Non-pigmented ciliary epithelial cell (primary cell): ENCODE measurements around the gene MAPK7.
A peak's percentile ranks its signal among the peaks of the same experiment; 100 is the strongest.
"Not testable (repeated sequence)": the region's sequence is repeated elsewhere in the genome, so short reads cannot be mapped to it uniquely, and the experiment has no call there.

ENCODE experiments used
- DNase-seq: peaks from one replicate; pipeline ENCODE4 v3.0.0-alpha.2; 2010; ENCODE audit warnings: low read depth

The MAPK7 gene

GRCh38 chr17:19343256-19343630 is 35.1 kb upstream of the MAPK7 start:
- DNase-seq, result no peak

- DNase-seq, result no peak
These were observed 34.6 kb upstream of the MAPK7 start for GRCh38 chr17:19343671-19344151.

GRCh38 chr17:19344311-19345066 is 33.8 kb upstream of the MAPK7 start:
- DNase-seq, result no peak

- DNase-seq, result no peak
These were observed 33.2 kb upstream of the MAPK7 start for GRCh38 chr17:19345067-19345460.

DNA sequence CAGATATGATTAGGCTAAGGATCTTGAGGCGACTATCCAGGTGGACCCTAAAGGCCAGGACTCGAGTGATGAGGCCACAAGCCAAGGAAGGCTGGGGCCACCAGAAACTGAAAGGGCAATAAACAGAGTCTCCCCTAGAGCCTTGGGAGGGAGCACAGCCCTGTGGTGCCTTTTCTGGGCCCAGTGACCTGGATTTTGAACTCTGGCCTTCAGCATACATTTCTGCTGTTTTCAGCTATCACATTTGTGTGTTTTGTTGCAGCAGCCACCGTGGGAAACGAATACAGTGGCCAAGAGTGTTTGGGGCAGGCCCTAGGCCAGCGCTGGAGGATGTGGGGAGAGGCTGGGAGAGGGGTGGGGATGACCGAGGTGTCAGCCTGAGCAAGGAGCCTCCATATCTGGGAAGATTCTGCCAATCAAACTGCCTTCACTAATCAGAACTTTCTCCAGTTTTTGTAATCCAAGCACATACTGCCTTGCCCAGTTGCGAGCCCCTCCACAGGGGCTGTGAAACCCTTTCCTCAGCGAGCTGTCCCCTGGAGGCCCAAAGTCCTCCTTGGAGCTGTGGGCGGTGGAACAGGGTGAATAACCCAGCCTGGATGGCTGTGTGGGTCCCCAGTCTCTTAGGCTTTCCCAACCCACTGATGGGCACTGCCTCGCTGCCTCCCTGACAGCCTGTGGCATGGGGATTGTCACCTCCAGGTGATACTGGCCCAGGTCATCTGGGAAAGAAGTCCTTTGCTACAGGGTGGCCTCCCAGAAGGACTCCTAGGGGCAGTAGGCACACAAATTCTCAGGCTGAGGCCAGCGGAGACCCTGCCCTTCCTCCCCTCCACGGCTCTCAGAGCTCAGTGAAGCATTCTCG is 32.6 kb upstream of the MAPK7 start:
- DNase-seq, result no peak

DNA sequence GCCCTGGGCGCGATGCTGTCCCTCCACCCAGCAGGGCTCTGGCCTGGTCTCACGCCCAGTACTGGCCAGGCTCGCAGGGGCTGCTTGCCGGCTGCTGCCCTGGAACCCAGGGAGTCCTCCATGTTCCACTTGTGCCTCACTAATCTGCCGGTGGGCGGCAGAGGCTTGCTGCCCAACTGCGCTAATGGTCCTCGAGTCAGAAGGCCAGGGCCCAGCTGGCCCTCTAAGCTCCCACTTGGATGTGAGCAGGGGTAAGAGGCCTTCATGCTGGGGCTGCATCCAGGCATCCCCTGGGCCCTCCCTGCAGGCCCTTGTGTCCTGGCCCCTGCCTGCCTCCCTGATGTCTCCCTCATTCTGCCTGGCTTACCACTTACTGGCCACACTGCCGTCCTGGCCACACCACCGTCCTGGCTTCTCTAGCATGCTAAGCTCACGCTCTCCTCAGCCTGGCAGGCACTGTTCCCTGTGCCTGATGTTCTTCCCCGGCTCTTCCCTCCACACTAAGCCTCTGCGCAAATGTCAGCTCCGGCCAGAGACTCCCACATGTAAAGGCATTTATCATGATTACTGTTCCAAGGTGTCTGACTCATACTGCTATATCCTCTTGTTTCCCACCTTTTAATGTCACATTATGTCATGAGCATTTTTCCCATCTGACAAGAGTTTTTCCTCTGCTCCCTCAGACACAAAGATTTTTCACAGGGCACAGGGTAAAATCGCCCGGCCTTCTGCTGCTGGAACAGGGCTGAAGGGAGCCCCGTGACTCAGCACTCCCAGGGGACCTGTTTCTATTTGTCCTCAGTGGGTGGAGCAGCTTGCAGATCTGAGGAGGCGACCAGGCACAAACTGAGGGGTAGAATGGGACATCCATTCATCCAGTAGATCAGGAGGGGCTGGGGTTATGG is 31.7 kb upstream of the MAPK7 start:
- DNase-seq, result peak; percentile 68

- no peak for DNase-seq
These were observed 30.8 kb upstream of the MAPK7 start for GRCh38 chr17:19347323-19348080.

GRCh38 chr17:19348081-19348650 is 30.1 kb upstream of the MAPK7 start:
- DNase-seq, result no peak

DNA sequence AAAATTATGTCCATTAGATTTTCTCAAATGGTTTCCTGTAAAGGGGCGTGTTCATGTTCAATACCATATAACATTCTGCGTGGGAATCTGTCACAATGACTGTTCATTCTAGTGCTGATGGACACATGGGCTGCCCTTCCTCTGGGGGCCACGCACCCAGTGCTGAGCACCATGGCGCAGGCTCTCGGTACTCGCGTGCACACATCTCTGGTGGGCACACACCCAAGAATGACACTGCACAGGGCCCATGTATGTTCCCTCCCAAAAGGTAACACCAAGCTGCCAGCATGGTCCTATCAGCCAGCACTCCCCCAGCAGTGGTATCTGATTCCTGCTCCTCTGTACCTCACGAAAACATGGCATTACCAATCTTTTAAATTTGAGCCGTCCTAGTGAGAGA is 29.5 kb upstream of the MAPK7 start:
- no peak for DNase-seq

GRCh38 chr17:19353401-19353800 is 24.9 kb upstream of the MAPK7 start:
- DNase-seq, result not testable (repeated sequence)

DNA sequence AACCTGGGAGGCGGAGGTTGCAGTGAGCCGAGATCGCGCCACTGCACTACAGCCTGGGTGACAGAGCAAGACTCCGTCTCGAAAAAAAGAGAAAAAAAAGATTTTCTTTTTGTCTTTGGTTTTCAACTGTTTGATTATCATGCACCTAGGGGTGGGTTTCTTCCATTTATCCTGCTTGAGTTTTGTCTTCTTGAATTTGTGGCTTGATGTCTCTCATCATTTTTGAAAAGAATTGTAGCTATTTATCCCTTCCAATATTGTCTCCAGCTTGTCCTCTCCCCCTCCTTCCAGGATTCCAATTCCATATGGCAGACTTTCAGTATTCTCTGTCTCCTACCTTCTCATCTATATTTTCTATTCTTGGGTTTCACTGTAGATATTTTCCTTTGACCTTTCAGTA is 23.6 kb upstream of the MAPK7 start:
- DNase-seq, result no peak

DNA sequence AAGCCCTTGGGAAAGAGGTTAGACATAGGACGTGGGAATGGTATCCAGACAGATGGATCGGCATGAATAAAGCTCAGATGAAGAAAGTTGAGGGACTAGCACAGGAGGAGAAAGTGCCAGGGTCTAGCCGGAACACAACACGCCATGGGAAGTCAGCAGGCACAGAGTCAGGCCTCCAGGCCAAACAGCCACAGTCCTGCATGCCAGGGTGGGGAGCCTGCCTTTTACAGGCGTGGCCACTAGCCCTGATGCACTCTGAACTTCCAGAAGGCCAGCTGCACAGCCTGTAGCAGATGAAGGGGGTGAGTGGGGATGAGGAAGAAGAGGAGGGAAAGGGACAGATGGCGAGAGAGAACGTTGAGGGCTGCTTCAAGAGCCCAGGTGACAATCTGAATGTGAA is 20.9 kb upstream of the MAPK7 start:
- no peak for DNase-seq

- DNase-seq, result no peak
These were observed 20.5 kb upstream of the MAPK7 start for GRCh38 chr17:19357761-19358160.

DNA sequence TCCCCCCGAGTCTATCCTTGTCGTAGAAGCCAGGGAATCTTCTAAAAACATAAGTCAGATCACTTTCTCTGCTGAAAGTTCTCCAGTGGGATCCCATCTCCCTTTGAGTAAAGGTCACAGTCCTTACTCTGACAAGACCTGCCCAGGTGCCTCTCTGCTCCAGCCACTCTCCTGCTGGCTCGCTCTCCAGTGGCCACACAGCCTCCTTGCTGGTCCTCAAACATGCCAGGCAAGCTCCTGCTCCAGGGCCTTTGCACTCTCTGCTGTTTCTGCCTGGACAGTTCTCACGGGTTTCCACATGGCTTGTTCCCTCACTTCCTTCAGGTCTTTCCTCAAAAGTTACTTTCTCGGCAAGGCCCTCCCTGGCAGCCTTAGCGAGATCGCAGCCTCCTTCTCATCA is 19.1 kb upstream of the MAPK7 start:
- DNase-seq, result no peak

DNA sequence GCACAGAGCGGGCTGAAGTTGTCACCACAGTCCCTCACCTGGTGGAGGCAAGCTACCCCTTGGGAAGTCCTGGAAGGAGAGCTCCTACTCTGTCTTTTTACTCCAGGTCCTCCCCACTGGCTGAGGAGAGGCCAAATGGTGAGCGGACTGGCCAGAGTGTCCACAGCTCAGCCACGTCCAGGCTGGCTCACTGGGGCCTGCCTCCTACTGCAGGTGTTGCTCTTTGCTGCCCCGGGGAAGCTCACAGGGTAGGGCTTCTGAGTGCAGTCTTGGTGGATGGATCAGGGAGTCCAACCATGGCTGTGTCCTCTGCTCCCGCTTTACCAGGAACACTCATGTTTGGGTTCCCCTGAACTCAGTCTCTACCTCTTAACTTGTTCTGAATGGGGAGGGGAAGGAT is 18.4 kb upstream of the MAPK7 start:
- DNase-seq, result no peak

GRCh38 chr17:19360772-19361171 is 17.5 kb upstream of the MAPK7 start:
- no peak for DNase-seq

GRCh38 chr17:19361326-19361725 is 17.0 kb upstream of the MAPK7 start:
- no peak for DNase-seq

GRCh38 chr17:19361944-19362276 is 16.4 kb upstream of the MAPK7 start:
- DNase-seq, result no peak

DNA sequence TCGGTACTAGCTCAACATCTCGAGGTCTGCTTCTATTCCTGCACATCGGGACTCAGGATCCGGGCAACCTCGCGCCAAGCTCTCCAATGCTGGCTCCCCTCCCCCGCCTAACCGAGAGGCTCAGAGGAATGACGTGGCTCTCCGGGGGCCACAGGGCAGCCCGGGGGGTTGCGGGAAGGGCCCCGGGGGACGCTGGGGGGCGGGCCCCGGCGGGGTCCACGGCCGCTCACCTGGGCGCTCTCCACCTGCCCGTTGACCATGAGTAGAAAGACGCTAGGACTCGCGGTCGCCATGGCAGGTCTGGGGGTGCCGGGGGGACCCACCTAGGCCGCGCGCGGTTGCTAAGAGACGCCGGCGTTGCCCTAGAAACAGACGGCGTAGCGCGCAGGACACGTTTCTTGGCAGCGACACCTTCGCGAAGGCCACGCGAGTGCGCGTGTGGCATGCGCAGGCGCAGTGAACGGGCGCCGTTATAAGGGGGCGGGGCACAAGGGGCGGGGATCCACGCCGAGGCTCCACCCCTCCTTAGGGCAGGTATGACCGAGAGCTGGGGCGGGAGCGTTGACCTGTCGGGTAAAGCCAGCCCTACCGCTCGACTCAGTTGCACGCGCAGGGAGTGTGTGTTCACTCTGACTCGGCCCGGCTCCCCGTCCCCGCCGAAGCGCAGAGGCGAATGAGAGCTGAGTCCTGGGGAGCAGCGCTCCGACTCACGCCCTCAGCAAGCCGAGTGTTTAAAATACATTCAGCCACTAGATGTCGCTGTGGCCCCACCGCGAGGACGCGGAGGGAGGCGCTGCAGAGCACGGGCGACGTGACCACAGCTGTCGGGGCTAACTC is 15.8 kb upstream of the MAPK7 start, which contains the start of gene B9D1:
TSS of gene B9D1 (minus strand) at position 447 of the 837 bp plus-strand sequence. CDS start at position 293, 154 bp downstream.
- no peak for DNase-seq

DNA sequence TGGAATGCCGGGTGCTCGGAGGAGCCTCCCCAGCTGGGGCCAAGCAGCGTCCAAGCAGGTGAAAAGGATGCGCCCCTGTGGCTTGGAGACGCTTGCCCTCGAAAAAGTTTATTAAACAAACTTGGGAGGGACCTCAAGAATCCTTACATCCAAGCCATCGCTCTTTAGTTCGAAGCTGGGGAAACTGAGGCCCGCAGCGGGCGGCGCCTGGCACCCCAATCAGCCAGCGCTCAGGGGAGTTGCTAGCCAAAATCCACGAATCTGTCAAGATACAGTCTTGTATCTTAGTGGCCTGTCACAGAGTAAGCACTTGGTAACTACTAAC is 15.2 kb upstream of the MAPK7 start:
- DNase-seq, result no peak
